RWPE2 (cell line): ENCODE data around the gene MYO1B.

Source experiments
- ATAC-seq: fragments of 200-7000 bp; cut with Tn5 transposase; 3 replicates; pipeline ENCODE4 v1.9.1; 2021; ENCODE audit warnings: low read depth
- DNase-seq: peaks from one replicate; pipeline ENCODE4 v3.0.0-alpha.2; 2020; ENCODE audit warnings: low spot score
- H3K27ac ChIP-seq: fragments of 450-650 bp; 2 replicates; pipeline ENCODE4 v1.5.1; 2017; ENCODE audit warnings: mild to moderate bottlenecking; ENCODE audit not compliant: poor library complexity, severe bottlenecking
- H3K27me3 ChIP-seq: fragments of 250-450 bp; sonication (Bioruptor Pico); 2 replicates; pipeline ENCODE4 v1.5.1; 2021; ENCODE audit warnings: mild to moderate bottlenecking, moderate library complexity; ENCODE audit not compliant: insufficient read depth, poor library complexity, severe bottlenecking
- H3K36me3 ChIP-seq: fragments of 250-450 bp; sonication (Bioruptor Pico); 2 replicates; pipeline ENCODE4 v1.5.1; 2020; ENCODE audit warnings: low read depth, mild to moderate bottlenecking, moderate library complexity
- H3K4me1 ChIP-seq: fragments of 250-450 bp; sonication (Bioruptor Pico); 2 replicates; pipeline ENCODE4 v1.5.1; 2021; ENCODE audit warnings: mild to moderate bottlenecking, moderate library complexity; ENCODE audit not compliant: insufficient read depth, poor library complexity, severe bottlenecking
- H3K4me3 ChIP-seq: fragments of 250-450 bp; sonication (Bioruptor Pico); 2 replicates; pipeline ENCODE4 v1.5.1; 2021; ENCODE audit warnings: mild to moderate bottlenecking, moderate library complexity; ENCODE audit not compliant: severe bottlenecking
- H3K9me3 ChIP-seq: fragments of 250-450 bp; sonication (Bioruptor Pico); 2 replicates; pipeline ENCODE4 v1.5.1; 2021; ENCODE audit warnings: mild to moderate bottlenecking, moderate library complexity; ENCODE audit not compliant: severe bottlenecking
- CTCF ChIP-seq: fragments of 450-650 bp; IDR thresholded peaks from one replicate; pipeline ENCODE4 v1.5.1; 2017; ENCODE audit warnings: mild to moderate bottlenecking, moderate library complexity; ENCODE audit not compliant: poor library complexity, severe bottlenecking

The MYO1B gene

GRCh38 chr2:191212119-191212518 is 33.1 kb upstream of the MYO1B start:
- no peak for TF ChIP-seq CTCF
- H3K4me3 ChIP-seq, result no peak overlapping the region
- H3K36me3 ChIP-seq, result no peaks in the 10 kb centered on the region
- ATAC-seq (no peak), DNase-seq (no peak)
- H3K27ac ChIP-seq, result no peak overlapping the region
- H3K9me3 ChIP-seq, result peaks cover 7% of the 10 kb centered on the region
- no peaks in the 10 kb centered on the region for H3K27me3 ChIP-seq
- H3K4me1 ChIP-seq, result peaks cover 9% of the 10 kb centered on the region

- Histone ChIP-seq H3K27ac (no peak overlapping the region), H3K36me3 (no peaks in the 10 kb centered on the region), H3K4me3 (no peak overlapping the region), H3K27me3 (no peaks in the 10 kb centered on the region), H3K9me3 (peaks cover 7% of the 10 kb centered on the region), H3K4me1 (peaks cover 21% of the 10 kb centered on the region)
- no peak for DNase-seq
- TF ChIP-seq CTCF, result no peak
- no peak for ATAC-seq
Measured at GRCh38 chr2:191213333-191213732, 31.9 kb upstream of the MYO1B start.

- Histone ChIP-seq H3K27me3 (no peaks in the 10 kb centered on the region), H3K36me3 (no peaks in the 10 kb centered on the region), H3K4me1 (peaks cover 30% of the 10 kb centered on the region), H3K4me3 (no peak overlapping the region), H3K9me3 (peaks cover 7% of the 10 kb centered on the region), H3K27ac (no peak overlapping the region)
- ATAC-seq, result no peak
- no peak for TF ChIP-seq CTCF
- DNase-seq, result no peak
Measured at GRCh38 chr2:191215230-191215629, 30.0 kb upstream of the MYO1B start.

- no peak for ATAC-seq
- Histone ChIP-seq H3K9me3 (peaks cover 7% of the 10 kb centered on the region), H3K4me3 (no peak overlapping the region), H3K4me1 (peaks cover 34% of the 10 kb centered on the region), H3K27me3 (no peaks in the 10 kb centered on the region), H3K36me3 (no peaks in the 10 kb centered on the region), H3K27ac (no peak overlapping the region)
- no peak for DNase-seq
- no peak for TF ChIP-seq CTCF
Measured at GRCh38 chr2:191215666-191216065, 29.5 kb upstream of the MYO1B start.

GRCh38 chr2:191217580-191217979 is 27.6 kb upstream of the MYO1B start:
- Histone ChIP-seq H3K4me3 (no peak overlapping the region), H3K36me3 (no peaks in the 10 kb centered on the region), H3K9me3 (no peaks in the 10 kb centered on the region), H3K4me1 (peaks cover 39% of the 10 kb centered on the region), H3K27me3 (no peaks in the 10 kb centered on the region), H3K27ac (peak overlapping the region; percentile 96)
- no peak for DNase-seq
- TF ChIP-seq CTCF, result no peak
- ATAC-seq, result peak; percentile 51
